ES-I3 (cell line): ENCODE results near the gene CALCOCO1.
"Not testable (repeated sequence)": the region's sequence is repeated elsewhere in the genome, so short reads cannot be mapped to it uniquely, and the experiment has no call there.

Experiments
- H3K36me3 ChIP-seq: 2 replicates; pipeline ENCODE4 v1.6.1; 2013; ENCODE audit warnings: mild to moderate bottlenecking, low read length, control low read depth, moderate library complexity; ENCODE audit not compliant: insufficient read depth
- H3K4me1 ChIP-seq: 2 replicates; pipeline ENCODE4 v1.6.1; 2013; ENCODE audit warnings: mild to moderate bottlenecking, control low read depth, low read length; ENCODE audit not compliant: insufficient read depth
- H3K9ac ChIP-seq: 2 replicates; pipeline ENCODE4 v1.6.1; 2013; ENCODE audit warnings: low read depth, mild to moderate bottlenecking, low read length, moderate library complexity
- H3K9me3 ChIP-seq: 2 replicates; pipeline ENCODE4 v1.6.1; 2013; ENCODE audit warnings: mild to moderate bottlenecking, low read length, moderate library complexity; ENCODE audit not compliant: control insufficient read depth, insufficient read depth

The CALCOCO1 gene

DNA sequence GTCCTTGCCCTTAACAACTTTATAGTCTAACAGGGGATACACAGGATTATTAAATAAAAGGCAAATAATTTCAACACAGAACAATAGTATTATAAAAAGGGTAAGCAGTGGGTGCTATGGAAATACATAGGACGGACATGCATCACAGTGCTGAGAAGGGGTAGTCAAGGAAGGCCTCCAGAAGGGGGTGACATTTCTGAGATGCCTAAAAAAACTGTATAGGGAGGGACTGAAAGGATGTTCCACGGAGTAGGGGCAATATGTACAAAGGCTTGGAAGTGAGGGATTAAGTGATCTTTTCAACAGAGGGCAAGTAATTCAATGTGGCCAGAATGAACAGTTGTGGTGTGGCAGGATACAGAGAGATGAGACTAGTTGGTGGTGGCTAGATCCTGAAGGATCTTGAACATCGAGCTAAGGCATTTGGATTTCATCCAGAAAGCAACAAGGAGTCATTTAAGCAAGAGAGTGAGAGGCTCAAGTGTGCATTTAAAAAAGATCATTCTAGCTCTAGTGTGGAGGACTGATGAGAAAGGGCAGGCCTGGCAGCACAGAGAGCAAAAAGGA, 42.5 kb downstream of the CALCOCO1 start:
- no peaks in the 10 kb centered on the region for H3K4me1 ChIP-seq
- no peaks in the 10 kb centered on the region for H3K9me3 ChIP-seq
- H3K9ac ChIP-seq, result no peak overlapping the region
- no peaks in the 10 kb centered on the region for H3K36me3 ChIP-seq

DNA sequence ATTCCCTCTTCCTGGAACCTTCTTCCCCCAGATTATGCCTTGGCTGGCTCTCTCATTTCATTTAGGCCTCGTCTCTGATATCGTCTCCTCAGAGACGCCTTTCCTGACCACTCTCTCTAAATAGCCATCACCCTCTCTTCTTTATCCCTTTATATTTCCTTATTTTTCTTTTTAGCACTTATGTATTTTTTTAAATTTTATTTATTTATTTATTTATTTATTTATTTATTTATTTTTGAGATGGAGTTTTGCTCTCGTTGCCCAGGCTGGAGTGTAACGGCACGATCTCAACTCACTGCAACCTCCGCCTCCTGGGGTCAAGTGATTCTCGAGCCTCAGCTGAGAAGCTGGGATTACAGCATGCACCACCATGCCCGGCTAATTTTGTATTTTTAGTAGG, 43.3 kb downstream of the CALCOCO1 start:
- Histone ChIP-seq H3K9ac (no peak overlapping the region), H3K4me1 (no peaks in the 10 kb centered on the region), H3K36me3 (no peaks in the 10 kb centered on the region), H3K9me3 (no peaks in the 10 kb centered on the region)

DNA sequence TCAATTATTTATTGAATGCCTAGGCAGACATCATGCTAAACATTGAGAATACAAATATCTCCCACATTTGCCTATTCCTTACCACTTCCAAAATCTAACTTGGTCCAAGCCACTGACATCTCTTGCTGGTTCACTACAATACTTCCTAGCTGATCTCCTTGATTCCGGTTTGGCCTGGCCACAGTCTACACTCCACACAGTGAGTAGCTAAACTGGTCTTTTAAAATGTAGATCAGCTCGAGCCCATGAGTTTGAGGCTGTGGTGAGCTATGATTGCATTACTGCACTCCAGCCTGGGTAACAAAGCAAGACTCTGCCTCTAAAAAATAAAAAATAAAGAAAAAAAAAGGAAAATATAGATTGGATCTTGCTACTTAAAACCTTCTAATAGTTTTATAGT, 43.8 kb downstream of the CALCOCO1 start:
- H3K36me3 ChIP-seq, result no peaks in the 10 kb centered on the region
- no peak overlapping the region for H3K9ac ChIP-seq
- no peaks in the 10 kb centered on the region for H3K4me1 ChIP-seq
- H3K9me3 ChIP-seq, result no peaks in the 10 kb centered on the region

DNA sequence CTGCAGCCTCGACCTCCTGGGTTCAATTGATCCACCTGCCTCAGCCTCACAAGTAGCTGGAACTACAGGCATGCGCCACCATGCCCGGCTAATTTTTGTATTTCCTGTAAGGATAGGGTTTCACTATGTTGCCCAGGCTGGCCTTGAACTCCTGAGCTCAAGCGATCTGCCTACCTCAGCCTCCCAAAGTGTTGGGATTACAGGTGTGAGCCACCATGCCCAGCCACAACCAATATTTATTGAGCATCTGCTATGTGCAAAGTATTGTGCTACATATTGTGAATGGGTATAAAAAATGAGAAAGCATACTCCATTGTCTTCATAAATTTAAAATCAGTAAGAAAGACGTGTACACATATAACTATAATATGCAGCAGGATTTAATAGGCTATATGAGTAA, 47.2 kb downstream of the CALCOCO1 start:
- H3K9ac ChIP-seq, H3K4me1 ChIP-seq: not testable (repeated sequence)

GRCh38 chr12:53677800-53678148, 49.5 kb downstream of the CALCOCO1 start:
- H3K9ac ChIP-seq, result peak overlapping the region; percentile 66
- no peaks in the 10 kb centered on the region for H3K9me3 ChIP-seq
- 0 out of 2 replicates have a peak, but pooled peaks cover 14% of the 10 kb centered on the region for H3K36me3 ChIP-seq
- peaks cover 11% of the 10 kb centered on the region for H3K4me1 ChIP-seq

More for the DNA sequence above, 47.2 kb downstream of the CALCOCO1 start:
- not testable (repeated sequence) for H3K36me3 ChIP-seq, H3K9me3 ChIP-seq

DNA sequence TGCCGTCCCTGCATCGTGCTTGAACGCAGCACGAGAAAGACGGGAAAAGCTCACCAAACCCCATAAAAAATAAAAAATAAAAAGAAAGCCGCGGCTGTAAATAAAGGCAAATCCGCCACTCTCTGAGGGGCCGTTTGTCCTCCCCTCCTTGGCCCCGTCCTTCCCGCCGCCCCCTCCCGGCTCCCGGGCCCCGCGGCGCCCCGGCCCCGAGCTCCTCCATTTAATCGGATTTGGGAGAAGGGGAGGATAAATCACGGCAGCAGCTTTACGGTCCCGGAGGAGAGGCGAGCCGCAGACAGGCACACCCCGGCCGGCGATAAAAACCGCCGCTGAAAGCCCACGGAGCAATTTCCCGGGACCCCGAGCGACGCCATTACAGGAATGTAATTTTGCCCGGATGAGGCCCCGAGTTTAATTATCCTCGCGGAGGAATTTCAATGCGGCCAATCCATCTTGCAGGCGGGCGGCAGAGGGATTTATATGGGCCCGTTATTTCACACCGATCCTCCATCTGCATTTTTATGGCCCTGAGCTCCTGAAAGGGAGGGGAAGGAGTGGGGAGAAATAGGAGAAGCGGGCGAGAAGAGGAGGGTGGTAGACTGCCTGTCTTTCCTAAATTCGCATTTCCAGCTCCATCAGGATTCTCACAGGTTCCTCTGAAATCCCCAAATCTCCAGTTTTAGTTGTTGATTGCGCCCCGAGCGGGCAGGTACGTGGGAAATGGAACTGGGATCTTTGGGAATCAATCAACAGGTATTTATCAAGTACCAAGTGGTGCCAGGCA, 50.0 kb downstream of the CALCOCO1 start:
- H3K9me3 ChIP-seq, result no peaks in the 10 kb centered on the region
- H3K9ac ChIP-seq, result peak overlapping the region; percentile 66
- peaks cover 11% of the 10 kb centered on the region for H3K4me1 ChIP-seq
- H3K36me3 ChIP-seq, result peaks cover 20% of the 10 kb centered on the region; the same call in 1 of the 2 replicates

DNA sequence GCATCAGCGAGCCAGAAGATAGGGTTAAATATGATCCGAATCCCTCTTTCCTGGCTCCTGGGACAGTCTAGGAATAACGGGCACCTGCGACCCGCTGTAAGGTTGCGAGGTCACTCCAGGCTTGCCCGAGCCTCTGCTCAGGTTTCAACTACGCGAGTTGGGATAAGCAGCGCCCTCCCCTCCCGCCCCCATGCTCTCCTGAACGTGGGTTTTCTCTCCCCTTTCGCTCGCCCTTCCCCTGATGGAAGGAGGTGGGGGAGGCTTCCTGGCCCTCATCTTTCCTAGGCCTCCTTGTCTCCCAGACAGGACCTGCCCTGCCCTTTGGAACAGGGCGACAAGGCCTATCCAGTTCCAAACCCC, 50.6 kb downstream of the CALCOCO1 start:
- peaks cover 11% of the 10 kb centered on the region for H3K4me1 ChIP-seq
- no peaks in the 10 kb centered on the region for H3K9me3 ChIP-seq
- H3K9ac ChIP-seq, result peak overlapping the region; percentile 66
- H3K36me3 ChIP-seq, result peaks cover 22% of the 10 kb centered on the region

GRCh38 chr12:53675701-53676607, 51.3 kb downstream of the CALCOCO1 start, which contains the start of gene ATP5MC2:
TSS of gene ATP5MC2 (minus strand) at chr12:53676083. CDS start at chr12:53672614, 3,469 bp downstream.
- Histone ChIP-seq H3K9ac (peak within 1 kb of the TSS; percentile 78), H3K36me3 (peaks cover 25% of the 10 kb centered on the region), H3K4me1 (peaks cover 11% of the 10 kb centered on the region), H3K9me3 (no peaks in the 10 kb centered on the region)

- H3K9me3 ChIP-seq, result no peaks in the 10 kb centered on the region
- peak overlapping the region; percentile 78 for H3K9ac ChIP-seq
- H3K4me1 ChIP-seq, result peaks cover 11% of the 10 kb centered on the region
- H3K36me3 ChIP-seq, result peaks cover 28% of the 10 kb centered on the region
Measured at GRCh38 chr12:53674977-53675700, 52.1 kb downstream of the CALCOCO1 start.

DNA sequence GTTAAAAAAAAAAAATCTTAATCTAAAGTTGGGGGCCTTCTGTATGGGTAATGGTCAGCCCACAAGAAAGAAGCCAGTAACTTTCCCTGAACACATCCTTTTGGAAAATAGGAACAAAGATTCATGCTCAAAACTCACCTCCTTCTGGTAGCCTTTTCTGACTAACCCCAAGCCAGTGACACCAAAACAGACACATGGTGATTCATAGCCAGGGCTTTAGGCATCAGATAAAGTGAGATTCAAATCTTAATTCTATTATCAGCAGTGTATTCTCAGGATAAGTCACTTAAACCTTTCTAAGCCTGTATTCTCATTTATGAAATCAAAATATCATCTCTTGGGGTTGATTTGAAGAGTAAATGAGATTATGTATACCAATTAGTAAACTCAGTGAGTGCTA, 56.3 kb downstream of the CALCOCO1 start:
- Histone ChIP-seq H3K9me3 (no peaks in the 10 kb centered on the region), H3K9ac (no peak overlapping the region), H3K36me3 (peaks cover 47% of the 10 kb centered on the region), H3K4me1 (0 out of 2 replicates have a peak, but pooled peaks cover 5% of the 10 kb centered on the region)

GRCh38 chr12:53670308-53670707, 56.9 kb downstream of the CALCOCO1 start:
- Histone ChIP-seq H3K36me3 (peaks cover 52% of the 10 kb centered on the region), H3K9ac (no peak overlapping the region), H3K9me3 (no peaks in the 10 kb centered on the region), H3K4me1 (0 out of 2 replicates have a peak, but pooled peaks cover 5% of the 10 kb centered on the region)

DNA sequence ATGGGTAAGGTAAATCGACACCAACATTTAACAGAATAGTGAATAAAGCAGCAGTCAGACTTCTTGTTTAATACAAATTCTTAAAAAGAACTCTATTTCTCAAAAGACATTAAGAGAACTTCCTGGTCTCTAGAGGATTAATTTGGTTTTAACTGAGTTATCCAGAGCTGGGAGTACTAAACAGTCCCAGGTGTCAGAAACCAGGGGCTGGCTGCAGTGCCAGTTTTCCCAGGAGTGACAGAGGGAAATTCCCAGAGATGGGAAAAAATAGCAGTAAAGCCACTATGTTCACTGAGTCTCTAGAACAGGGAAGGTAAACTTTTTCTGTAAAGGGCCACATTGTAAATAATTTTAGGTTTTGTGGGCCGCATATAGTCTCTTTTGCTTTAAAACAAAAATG, 60.2 kb downstream of the CALCOCO1 start:
- peaks cover 41% of the 10 kb centered on the region for H3K36me3 ChIP-seq

GRCh38 chr12:53664936-53665335, 62.3 kb downstream of the CALCOCO1 start:
- Histone ChIP-seq H3K9me3 (no peaks in the 10 kb centered on the region), H3K4me1 (no peaks in the 10 kb centered on the region), H3K36me3 (peaks cover 31% of the 10 kb centered on the region), H3K9ac (no peak overlapping the region)

More for the DNA sequence above, 60.2 kb downstream of the CALCOCO1 start:
- no peaks in the 10 kb centered on the region for H3K4me1 ChIP-seq
- H3K9me3 ChIP-seq, result no peaks in the 10 kb centered on the region
- H3K9ac ChIP-seq, result no peak overlapping the region

DNA sequence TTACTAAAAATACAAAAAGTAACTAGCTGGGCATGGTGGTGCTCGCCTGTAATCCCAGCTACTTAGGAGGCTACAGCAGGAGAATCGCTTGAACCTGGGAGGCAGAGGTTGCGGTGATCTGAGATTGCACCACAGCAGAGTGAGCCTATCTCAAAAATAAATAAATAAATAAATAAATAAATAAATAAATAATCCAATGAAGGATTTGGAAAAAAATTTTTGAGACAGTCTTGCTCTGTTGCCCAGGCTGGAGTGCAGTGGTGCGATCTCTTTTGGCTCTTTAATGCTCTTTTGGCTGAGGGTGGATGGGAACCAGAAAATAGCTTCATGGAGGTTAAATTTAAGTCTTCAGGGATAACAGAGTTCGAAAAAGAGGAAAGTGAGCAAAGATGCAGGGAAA, 63.1 kb downstream of the CALCOCO1 start:
- Histone ChIP-seq H3K9ac (no peak overlapping the region), H3K4me1 (0 out of 2 replicates have a peak, but pooled peaks cover 6% of the 10 kb centered on the region), H3K9me3 (no peaks in the 10 kb centered on the region), H3K36me3 (peaks cover 24% of the 10 kb centered on the region)
